Cerebellar cortex (tissue), 1 donor: ENCODE results near the gene APOL3.
"Not testable (repeated sequence)": the region's sequence is repeated elsewhere in the genome, so short reads cannot be mapped to it uniquely, and the experiment has no call there.

Source experiments
- DNase-seq: peaks from one replicate; pipeline ENCODE4 v3.0.0-alpha.2; 2015; ENCODE audit warnings: low spot score

Gene APOL3, protein sequence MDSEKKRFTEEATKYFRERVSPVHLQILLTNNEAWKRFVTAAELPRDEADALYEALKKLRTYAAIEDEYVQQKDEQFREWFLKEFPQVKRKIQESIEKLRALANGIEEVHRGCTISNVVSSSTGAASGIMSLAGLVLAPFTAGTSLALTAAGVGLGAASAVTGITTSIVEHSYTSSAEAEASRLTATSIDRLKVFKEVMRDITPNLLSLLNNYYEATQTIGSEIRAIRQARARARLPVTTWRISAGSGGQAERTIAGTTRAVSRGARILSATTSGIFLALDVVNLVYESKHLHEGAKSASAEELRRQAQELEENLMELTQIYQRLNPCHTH

DNA sequence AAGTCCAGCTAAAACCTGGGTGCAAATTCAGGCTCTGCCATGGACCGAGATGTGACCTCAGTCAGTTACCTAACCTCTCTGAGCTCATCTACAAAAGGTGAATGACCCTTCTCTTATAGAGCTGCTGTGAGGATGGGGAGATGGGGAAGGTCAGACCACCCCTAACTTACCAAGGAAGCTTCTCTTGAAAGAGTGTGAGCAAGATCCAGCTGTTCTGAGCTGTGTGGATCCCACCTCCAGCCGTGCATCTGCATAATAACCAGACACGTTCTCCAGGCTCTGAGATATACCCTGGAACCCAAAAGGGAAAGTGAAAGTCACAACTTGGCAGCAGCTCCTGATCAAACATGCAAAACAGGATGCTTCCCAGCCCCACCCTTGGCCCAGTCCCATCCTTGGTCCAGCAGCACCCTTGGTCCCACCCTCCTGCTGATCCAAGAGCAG lies at the start of gene APOL3:
APOL3 (minus strand) TSS at position 257 of the 444 bp plus-strand sequence. CDS start 11,700 bp downstream, outside the sequence.
- DNase-seq: no peak

DNA sequence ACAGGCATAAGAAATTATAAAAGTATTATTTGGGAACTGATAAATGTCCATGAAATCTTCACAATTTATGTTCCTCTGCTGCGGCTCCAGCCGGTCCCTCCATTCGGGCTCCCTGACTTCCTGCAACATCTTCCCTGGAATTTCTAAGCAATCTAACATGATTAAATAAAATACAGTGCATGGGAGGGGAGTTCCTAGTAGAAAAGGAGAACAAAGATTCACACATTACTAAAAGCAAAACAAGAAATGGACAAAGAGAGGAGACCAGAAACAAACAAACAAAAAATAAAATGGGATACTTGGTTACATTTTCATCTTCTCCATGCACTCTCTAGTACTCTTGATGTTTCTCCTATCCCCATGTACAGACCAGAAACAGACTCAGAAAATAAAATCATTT lies 49.7 kb upstream of the APOL3 start:
- DNase-seq: no peak

DNA sequence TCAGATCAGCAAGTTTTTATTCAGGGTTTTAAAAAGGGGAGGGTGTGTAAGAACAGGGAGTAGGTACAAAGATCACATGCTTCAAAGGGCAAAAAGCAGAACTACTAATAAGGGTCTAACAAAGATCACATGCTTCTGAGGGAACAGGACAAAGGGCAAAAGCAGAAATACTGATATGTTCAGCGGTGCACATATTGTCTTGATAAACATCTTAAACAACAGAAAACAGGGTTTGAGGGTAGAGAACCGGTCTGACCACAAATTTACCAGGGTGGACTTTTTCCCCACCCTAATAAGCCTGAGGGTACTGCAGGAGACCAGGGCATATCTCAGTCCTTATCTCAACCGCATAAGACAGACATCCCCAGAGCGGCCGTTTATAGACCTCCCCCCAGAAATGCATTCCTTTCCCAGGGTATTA lies 48.9 kb upstream of the APOL3 start:
- not testable (repeated sequence) for DNase-seq

DNA sequence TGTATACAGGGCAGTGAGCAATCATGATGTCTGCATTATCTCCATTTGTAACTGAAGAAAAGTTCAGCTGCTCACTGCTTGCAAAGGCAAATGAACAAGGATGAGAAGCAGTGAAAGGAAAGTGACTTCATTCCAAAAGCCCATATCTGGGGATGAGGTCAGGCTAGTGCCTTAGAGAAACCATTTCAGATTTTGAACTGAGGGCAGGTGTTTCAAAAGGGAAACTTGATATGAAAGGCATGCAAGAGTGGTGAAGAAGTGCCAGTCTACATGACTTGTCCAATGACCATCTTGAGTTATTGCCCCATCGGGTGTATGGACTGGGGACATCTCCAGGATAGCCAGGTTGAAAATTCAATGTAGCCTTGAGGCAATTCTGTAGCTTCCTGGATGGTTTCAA lies 48.4 kb upstream of the APOL3 start:
- no peak for DNase-seq

DNA sequence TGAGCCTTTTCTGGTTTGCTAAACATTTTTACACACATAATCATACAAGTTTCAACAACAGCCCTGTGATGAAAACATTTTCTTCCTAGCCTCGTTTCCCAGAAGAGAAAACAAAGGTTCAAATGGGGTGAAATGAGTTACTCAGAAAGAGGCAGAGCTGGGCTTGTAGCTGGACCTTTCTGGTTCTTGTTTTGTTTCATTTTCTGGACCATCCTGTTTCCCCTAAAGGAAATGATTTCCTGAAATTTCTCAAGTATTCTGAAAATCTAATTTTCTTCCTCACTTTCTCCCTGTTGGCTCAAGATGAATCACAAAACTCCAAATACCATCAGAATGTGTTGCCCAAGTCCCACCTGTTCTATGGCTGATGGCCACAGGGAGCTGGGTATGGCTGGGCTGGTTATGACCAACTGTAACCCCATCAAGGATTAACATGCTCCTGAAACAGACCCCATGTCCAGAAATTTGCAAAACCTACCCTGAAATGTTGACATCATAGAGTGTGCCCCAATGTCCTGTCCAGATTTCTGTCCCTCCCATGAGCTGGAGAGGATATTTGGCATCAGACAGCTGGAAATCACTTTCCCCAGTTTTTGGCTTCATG lies 47.7 kb upstream of the APOL3 start:
- DNase-seq: no peak

DNA sequence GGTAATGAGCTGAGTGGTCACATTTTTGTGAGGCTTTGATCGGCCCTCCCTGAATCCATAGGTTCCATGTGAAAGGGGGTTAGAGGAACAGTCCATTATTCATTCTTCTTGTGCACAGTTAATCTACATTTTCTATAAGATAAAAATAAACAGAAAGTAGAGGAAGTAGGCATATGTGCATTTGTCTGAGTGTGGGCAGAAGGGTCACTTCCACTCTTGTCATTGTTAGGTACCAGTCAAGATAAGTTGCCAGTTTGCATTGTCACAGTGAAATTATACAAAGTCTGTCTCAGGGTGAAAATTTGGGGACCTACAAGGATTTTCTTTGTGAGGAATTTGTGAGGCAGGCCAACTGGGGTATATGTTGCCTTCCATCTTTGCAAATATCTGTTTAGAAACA lies 45.7 kb upstream of the APOL3 start:
- DNase-seq: no peak

DNA sequence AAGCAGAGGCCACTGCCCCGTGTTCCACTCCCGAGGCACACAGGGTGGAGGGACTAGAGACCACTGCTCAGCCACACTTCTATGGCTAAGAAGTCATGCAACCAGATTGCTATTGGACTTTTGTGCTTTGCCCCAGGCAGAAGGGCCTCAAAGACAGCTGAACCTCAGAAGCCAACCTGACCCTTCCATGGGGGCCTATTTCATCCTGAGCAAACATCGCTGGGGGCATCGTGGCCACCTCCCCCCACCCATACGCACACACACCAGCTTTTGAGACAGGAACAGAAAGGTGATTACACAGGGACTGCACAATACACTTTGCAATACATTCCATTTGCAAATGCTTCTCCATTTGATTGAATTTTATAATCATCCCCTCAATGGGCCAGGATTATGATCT lies 45.0 kb upstream of the APOL3 start:
- DNase-seq: not testable (repeated sequence)

DNA sequence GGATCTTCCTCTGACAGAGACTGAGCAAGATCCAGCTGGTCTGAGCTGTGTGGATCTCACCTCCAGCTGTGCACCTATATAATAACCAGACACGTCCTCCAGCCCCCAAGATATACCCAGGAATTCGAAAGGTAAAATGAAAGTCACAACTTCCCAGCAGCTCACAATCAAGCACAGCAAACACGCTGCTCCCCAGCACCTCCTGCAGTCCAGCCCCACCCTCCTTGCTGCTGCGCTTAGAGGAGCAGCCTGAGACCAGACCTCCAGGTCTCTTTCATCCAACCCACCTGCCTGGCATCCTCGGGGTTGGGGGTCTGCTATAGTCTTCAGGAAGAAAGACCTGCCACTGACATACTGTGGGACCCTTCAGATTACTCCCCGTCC lies 44.1 kb upstream of the APOL3 start:
- no peak for DNase-seq

DNA sequence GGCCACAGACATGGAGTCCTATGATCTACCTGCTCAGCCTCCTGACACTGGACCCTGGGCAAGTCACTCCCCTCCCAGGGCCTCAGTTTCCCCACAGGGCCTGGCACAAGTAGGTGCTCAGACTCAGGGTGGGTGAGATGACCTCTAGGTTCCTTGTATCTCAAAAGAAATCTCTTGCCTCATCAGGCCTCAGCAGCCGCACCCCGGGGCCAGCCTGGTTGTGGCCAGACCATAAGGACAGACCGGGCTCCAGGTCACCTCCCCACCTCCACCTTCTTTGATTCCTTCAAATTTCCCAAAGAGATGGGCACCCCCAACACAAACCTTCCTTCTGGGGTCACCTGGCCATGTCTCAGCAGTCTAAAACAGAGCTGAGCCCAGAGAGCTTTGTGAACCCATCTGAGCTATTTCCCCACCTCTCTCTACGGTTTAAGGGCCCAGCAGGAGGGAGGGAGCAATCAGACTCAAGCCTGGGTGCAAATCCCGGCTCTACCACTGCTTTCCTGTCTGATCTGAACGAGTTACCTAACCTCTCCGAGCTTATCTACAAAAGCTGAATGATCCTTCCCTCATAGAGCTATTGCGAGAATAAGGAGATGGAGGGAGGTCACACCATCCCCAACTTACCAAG lies 43.6 kb upstream of the APOL3 start:
- DNase-seq: no peak

DNA sequence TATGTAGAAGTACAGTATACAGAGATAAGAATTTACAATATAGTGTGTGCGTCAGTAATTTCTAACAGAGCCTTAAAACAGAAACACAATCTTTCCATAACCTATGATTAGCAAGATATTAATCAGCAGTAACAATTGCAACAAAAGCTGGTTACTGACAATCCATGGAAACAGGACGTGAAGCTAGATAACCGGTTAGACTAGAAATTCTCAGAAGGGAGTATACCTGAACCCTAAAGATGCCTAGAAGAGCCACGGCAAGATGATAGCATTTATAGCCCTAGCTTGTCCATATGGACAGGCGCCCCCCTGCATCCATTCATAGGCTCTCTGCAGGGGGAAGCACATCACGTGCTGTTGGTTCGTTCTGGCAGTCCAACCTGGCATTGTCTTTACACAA lies 42.9 kb upstream of the APOL3 start:
- DNase-seq: not testable (repeated sequence)

DNA sequence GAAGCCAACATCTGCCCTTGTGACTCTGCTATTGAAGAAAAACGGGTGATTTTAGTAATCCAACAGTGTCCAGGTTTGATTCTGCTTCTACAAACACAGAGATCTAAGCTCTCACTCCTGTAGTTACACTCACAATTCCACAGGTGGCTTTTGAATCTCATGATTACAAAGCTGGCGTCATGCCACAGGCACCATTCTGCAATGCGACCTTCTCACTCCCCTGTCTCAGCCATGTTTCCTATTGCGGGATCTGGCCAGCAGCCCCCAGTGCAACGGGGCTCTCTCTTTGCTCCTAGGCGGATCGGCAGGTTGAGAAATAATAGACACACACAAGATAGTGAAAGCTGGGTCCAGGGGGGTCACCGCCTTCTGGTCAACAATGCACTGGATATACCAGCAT lies 42.4 kb upstream of the APOL3 start:
- DNase-seq: not testable (repeated sequence)

DNA sequence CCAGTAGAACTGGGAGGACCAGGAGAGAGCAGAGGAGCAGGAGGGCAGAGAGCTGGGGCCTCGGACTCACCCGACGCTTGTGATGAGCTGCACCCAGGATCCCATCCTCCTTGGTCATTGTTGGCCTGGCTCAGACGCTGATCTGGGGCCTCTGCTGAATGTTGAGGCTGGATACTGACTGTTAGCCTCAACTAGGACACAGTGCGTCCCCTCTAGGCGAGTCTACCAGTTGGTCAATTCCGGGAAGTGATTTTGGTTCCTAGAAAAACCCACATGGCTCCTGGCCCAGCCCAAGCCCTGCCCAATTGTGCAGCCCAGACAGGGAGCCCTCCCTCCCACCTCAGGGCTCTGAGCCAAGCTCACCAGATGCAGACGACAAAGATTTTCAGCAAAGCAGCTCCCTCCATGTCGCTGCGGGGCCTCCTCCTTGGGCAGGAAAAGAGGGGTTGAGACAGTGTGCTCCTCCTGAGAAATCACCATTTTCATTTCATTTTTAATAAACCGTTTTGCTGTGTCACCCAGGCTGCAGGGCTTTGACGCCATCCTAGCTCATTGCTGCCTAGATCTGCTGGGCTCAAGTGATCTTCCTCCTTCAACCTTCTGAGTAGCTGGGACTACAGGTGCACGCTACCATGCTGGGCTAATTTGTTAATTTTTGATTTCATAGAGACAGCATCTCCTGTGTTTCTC lies 41.2 kb upstream of the APOL3 start, which contains the start of gene APOL4:
APOL4 (minus strand) TSS at position 180 of the 690 bp plus-strand sequence; CDS start at position 105, 75 bp downstream.
- DNase-seq: peak; percentile 50

DNA sequence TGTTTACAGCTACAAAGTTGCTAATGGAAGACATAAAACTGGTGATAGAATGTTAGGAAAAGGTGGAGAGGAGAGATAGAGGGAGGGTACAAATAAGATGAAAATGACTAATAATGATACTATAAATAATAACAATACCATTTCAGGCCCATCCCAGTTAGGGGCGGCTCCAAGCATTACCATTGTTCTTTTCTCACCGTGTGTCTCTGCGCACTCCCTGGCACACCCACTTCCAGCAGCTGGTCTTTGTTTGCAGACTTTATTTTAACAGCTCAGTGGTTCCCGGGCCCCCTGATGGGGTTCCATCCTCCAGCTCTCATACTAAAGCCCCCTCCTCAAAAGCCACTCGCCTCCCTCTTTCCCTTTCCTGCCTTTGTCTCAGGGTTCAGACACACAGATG lies 40.5 kb upstream of the APOL3 start:
- DNase-seq: not testable (repeated sequence)

DNA sequence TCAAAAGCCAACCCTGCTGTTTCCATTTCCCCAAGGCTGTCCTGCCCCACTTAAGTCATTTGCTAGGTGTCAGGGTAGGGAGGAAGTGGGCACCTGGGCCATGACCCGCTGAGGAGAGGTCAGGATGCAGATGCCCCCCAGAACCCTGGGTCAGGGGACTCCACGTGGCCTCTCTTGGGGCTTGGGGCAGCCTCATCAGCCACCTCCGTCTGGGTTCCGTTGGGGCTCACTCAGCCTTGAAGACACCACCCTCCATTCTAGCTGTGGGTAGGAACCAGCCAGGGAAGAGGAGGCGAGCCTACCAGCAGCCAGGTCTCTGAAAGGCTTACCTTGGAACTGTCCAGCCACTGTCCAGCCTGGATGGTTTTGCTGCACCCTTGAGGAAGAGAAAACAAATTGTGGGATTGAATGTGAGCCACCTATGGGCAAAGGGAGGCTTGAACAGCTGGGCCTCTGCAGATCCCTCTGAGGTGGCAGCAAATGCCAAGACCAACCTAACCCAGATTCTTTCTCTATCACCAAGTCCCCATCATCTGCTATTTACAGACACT lies 38.5 kb upstream of the APOL3 start:
- DNase-seq: no peak

DNA sequence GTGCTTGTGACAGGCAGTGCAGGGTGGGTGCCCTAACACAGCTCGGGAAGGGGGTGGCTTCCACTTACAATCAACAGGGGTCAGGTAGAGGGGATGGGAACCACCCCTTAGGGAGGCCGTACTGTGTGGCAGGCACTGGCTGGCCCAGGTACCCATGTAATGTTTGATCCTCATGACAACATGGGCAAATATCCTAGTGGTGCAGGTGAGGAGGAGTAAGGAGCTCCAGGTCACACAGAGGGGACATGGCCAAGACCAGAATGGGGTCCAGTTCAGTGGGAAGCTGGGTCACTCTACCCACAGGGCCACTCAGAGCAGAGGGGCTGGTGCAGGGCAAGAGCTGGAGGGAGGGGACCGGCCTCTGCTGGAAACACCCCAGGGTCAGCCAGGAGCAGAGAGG lies 38.0 kb upstream of the APOL3 start:
- no peak for DNase-seq

DNA sequence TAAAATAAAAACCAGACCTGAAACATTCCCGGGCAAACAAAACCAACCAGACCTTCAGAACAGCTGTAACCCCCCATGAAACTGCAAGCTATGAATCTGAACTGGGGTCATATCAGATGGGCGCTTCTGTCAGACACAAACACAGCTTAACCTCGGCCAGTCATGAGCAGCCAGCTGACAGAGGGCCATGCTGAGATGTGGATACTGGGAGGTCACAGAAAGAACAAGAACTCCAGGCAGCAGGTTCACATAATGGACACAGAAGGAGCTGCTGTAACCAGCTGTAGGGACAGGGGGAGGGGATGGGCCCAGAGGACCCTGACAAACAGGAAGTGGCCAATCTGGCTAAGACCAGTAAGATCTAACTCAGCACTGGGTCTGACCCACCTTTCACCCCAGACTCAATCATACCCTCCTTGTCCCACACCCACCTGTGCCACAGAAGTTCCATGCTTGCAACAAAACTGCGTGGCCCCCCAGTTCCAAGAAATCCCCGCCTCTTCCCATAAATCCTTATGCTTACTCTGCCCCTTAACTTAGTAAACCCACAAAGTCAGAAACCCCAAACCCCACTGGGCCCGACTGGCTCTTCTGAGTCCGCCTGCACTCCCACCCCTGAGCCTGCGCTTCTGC lies 37.1 kb upstream of the APOL3 start:
- no peak for DNase-seq

DNA sequence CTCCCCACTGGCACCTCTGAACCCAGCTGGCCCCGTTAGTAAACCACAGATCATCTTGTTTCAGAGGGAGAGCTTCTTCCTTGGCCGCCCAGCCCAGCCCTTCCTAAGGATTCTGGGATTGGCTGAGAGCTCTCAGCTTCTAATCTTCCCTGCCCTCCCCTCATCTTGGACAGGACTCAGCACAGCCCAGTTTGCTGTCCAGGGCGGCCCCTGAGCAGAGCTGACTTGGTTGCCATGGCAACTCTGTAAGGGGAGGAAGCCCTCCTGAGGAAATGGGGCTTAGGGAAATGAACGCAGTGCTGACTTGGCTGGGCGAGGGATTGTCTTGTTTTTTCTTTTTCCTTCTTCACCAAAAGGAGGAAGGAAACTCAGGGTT lies 36.5 kb upstream of the APOL3 start:
- peak; percentile 53 for DNase-seq

DNA sequence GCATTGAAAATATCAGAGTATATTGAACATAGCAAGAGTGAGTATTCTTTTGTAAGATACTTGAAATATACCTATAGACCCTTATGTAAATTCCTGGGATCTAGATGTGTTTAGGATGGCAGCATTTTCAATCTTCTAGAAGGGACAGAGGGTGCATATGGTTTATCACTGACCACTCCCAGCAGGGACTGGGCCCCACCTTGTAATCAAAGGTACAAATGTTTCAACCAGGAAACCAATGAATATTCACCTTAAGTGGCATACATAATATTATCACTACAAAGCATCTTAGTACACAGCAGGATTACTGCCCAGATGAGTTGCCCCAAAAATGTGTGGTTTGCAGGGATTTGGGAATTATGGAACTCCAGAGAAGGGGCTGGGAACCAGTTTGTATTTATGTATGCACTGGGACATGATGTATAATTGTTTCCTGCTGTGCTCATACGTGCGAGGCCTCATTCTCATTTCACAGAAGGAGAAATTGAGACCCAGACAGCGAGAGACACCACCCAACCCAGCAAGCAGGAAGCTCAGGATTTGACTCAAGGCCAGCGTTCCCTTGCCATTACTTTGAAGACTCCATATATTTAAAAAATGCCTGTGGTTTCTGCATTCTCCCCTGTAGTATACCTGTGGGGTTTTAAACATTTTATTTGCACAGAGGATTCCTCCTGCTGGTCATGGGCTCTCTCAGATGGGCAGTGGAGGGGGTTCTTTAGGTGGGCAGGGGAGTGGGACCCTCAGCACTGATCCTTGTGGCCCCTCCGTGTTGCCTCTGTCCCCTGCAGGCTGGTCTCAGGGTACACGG lies 35.9 kb upstream of the APOL3 start:
- DNase-seq: no peak

DNA sequence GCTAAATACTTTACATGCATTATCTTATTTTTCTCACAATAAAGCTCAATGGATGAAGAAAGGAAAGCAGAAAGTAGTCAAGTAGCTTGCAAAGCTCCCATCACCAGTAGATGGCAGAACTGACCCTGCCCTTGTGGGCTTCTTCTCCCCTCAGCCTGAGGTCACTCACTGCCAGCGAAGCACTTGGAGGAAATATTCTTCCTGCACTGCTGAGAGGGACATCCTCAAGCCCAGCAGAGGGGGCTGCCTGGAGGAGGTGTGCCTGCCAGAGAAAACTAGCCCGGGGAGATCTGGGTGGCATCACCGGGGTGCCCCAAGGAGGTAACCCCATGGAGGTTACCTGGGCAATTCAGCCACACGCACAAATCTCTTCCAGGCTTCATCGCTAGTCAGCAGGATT lies 34.4 kb upstream of the APOL3 start:
- DNase-seq: peak; percentile 85

DNA sequence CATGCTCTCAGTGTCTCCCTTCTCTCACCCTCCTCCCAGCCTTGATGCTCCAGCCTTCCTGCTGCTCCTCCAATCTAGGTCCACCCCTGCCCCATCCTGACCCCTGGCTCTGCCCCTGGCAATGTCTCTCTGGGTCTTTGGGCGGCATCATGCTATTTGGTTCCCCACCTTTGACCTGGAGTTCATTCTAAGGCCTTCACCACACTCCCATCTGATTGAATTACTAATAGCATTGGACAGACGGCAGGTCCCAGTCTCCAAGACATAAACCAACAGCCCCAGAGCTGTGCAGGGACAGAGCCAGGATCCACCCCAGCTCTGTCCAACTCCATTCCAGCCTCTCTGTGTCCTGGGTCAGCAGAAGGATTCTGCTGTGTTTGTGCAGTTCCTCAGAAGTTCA lies 33.8 kb upstream of the APOL3 start:
- DNase-seq: no peak

DNA sequence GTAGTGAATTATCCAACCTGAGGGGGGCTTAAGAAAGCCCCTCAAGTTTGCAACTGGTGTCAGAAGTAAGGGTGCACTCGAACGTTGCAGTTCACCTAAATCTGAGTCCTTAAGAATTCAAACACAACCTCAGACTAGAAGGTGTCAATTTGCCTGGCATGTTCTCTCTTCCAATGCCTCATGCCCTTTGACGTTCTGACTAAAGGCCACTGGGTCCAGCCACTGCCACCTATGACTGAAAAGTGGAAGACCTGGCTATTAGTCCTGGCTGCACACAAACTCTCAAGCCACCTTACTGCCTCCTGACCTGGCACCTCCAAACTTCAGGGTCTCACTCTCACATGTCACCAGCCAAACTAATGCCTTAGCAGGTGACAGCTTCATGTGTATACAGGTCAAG lies 33.0 kb upstream of the APOL3 start:
- no peak for DNase-seq
